ENCODE results near the gene KCNN3. TPM values are rescaled to one million over a fixed set of nuclear protein-coding genes. Genes with fewer than 3 reads are reported as not detected.

The KCNN3 gene
- total and polyA plus RNA-seq, 10 donors: 0.13 to 15.1 (median 7.4) TPM

GRCh38 chr1:154864189-154864975 is 5.7 kb downstream of the KCNN3 start:
- H3K36me3 ChIP-seq: no peaks in the 10 kb centered on the region
- TF ChIP-seq POLR2AphosphoS5 (IDR thresholded peaks at IDR 0.05): no peak
- TF ChIP-seq CTCF (IDR thresholded peaks at IDR 0.05 in 8 of 11, conservative IDR thresholded peaks at IDR 0.05 in 3 of 11): no peak
- no peak for TF ChIP-seq POLR2A (IDR thresholded peaks at IDR 0.05)
- WGBS, 5 donors: 61 to 73% (median 69%) methylated on average over 8 of the region's 8 CpGs
- no peaks in the 10 kb centered on the region for H3K9me3 ChIP-seq
- H3K27ac ChIP-seq: no peak overlapping the region
- H3K4me1 ChIP-seq: peaks cover 0 to 68% (median 47%) of the 10 kb centered on the region in 6 donors
- intact Hi-C loops (cut with DNase I; ENCODE audit: low total_unique reads): loop anchor here (10.0 kb wide), 1 partner anchor 110 kb away; no protein-coding TSS in a partner anchor
- no peak for DNase-seq
- peaks cover 0 to 47% (median 16%) of the 10 kb centered on the region in 7 donors for H3K27me3 ChIP-seq (replicated peaks in 1 of 7)
- no peak overlapping the region for H3K4me3 ChIP-seq

GRCh38 chr1:154863315-154864174 is 6.5 kb downstream of the KCNN3 start:
- H3K4me3 ChIP-seq: no peak overlapping the region
- no peaks in the 10 kb centered on the region for H3K9me3 ChIP-seq
- no peak for DNase-seq
- intact Hi-C loops (cut with DNase I; ENCODE audit: low total_unique reads): loop anchor here (10.0 kb wide), 1 partner anchor 109 kb away; no protein-coding TSS in a partner anchor
- TF ChIP-seq CTCF (IDR thresholded peaks at IDR 0.05 in 8 of 11, conservative IDR thresholded peaks at IDR 0.05 in 3 of 11) (peak; percentile 20 to 82 (median 72)), POLR2AphosphoS5 (IDR thresholded peaks at IDR 0.05) (peak in 1 of 3 donors; percentile 9), POLR2A (IDR thresholded peaks at IDR 0.05) (no peak)
- peaks cover 0 to 61% (median 44%) of the 10 kb centered on the region in 6 donors for H3K4me1 ChIP-seq
- H3K27me3 ChIP-seq (replicated peaks in 1 of 7): peaks cover 0 to 38% (median 10%) of the 10 kb centered on the region in 7 donors
- no peak overlapping the region for H3K27ac ChIP-seq
- H3K36me3 ChIP-seq: no peaks in the 10 kb centered on the region
- 64 to 77% (median 66%) methylated on average over 16 of the region's 16 CpGs for WGBS, 5 donors

- H3K9me3 ChIP-seq: no peaks in the 10 kb centered on the region
- 64 to 87% (median 73%) methylated on average over 12 to 13 of the region's 13 CpGs for WGBS, 5 donors
- DNase-seq: no peak
- intact Hi-C loops (cut with DNase I; ENCODE audit: low total_unique reads): loop anchor here (10.0 kb wide), 1 partner anchor 108 kb away; no protein-coding TSS in a partner anchor
- H3K27me3 ChIP-seq (replicated peaks in 1 of 7): peaks cover 0 to 32% (median 3%) of the 10 kb centered on the region in 7 donors
- no peaks in the 10 kb centered on the region for H3K36me3 ChIP-seq
- TF ChIP-seq CTCF (IDR thresholded peaks at IDR 0.05 in 8 of 11, conservative IDR thresholded peaks at IDR 0.05 in 3 of 11) (no peak), POLR2AphosphoS5 (IDR thresholded peaks at IDR 0.05) (no peak), POLR2A (IDR thresholded peaks at IDR 0.05) (no peak)
- no peak overlapping the region for H3K4me3 ChIP-seq
- H3K4me1 ChIP-seq: peaks cover 0 to 55% (median 41%) of the 10 kb centered on the region in 6 donors
- no peak overlapping the region for H3K27ac ChIP-seq
Measured at GRCh38 chr1:154862907-154863306, 7.2 kb downstream of the KCNN3 start.
